Liver (tissue), 3 donors: Measurements from ENCODE around the gene TMEM248.

Experiments
- CTCF ChIP-seq: fragments of 150-350 bp; IDR thresholded peaks from 2 replicates; pipeline ENCODE4 v1.5.1; 2017; ENCODE audit warnings: improper control_type of control experiment, low read depth, low read length; ENCODE audit not compliant: missing input control
- HNF4A ChIP-seq, 2 donors: conservative IDR thresholded peaks; 2 replicates each; pipeline ENCODE4 v1.6.1; 2016; ENCODE audit warnings: antibody characterized with exemption in 2 of 2, mild to moderate bottlenecking in 2 of 2
- HNF4G ChIP-seq: IDR thresholded peaks from 2 replicates; pipeline ENCODE4 v1.6.1; 2016; ENCODE audit warnings: antibody characterized with exemption
- RAD21 ChIP-seq, 2 donors: IDR thresholded peaks; 2 replicates each; pipeline ENCODE4 v1.6.1; 2016; ENCODE audit warnings: antibody characterized with exemption in 2 of 2, mild to moderate bottlenecking in 2 of 2
- REST ChIP-seq: IDR thresholded peaks from 2 replicates; pipeline ENCODE4 v1.6.1; 2016; ENCODE audit warnings: antibody characterized with exemption, mild to moderate bottlenecking
- RXRA ChIP-seq, 2 donors: IDR thresholded peaks; 2 replicates each; pipeline ENCODE4 v1.6.1; 2017 to 2018; ENCODE audit warnings: antibody characterized with exemption in 2 of 2, mild to moderate bottlenecking in 1 of 2
- SP1 ChIP-seq: IDR thresholded peaks from 2 replicates; pipeline ENCODE4 v1.6.1; 2018; ENCODE audit warnings: antibody characterized with exemption, mild to moderate bottlenecking
- TAF1 ChIP-seq: conservative IDR thresholded peaks from 2 replicates; pipeline ENCODE4 v1.6.1; 2016; ENCODE audit warnings: antibody characterized with exemption, mild to moderate bottlenecking
- ZBTB33 ChIP-seq: IDR thresholded peaks from 2 replicates; pipeline ENCODE4 v1.6.1; 2016; ENCODE audit warnings: antibody characterized with exemption
- TF ChIP-seq, protein P1 (sequence below): IDR thresholded peaks from 2 replicates; pipeline ENCODE4 v1.6.1; 2016; ENCODE audit warnings: antibody characterized with exemption
- TF ChIP-seq, protein P2 (sequence below): IDR thresholded peaks from 2 replicates; pipeline ENCODE4 v1.6.1; 2016; ENCODE audit warnings: antibody characterized with exemption
- donor health status: healthy.
- donor health status: healthy.

- TF ChIP-seq CTCF (no peak), SP1 (no peak), HNF4A (conservative IDR thresholded peaks at IDR 0.05) (no peak), TAF1 (no peak), HNF4G (no peak), RAD21 (IDR thresholded peaks at IDR 0.05) (no peak), RXRA (IDR thresholded peaks at IDR 0.05) (no peak), REST (no peak), ZBTB33 (no peak)
- TF ChIP-seq, protein P1, sequence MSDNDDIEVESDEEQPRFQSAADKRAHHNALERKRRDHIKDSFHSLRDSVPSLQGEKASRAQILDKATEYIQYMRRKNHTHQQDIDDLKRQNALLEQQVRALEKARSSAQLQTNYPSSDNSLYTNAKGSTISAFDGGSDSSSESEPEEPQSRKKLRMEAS, result no peak
- TF ChIP-seq, protein P2, sequence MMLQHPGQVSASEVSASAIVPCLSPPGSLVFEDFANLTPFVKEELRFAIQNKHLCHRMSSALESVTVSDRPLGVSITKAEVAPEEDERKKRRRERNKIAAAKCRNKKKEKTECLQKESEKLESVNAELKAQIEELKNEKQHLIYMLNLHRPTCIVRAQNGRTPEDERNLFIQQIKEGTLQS, result no peak
Measured at GRCh38 chr7:66964411-66964810, 43.4 kb downstream of the TMEM248 start.
